Activated CD8-positive, alpha-beta T cell treated with anti-CD3 and anti-CD28 coated beads for 36 hours (primary cell): ENCODE measurements around the gene IL31RA. TPM values are rescaled to one million over a fixed set of nuclear protein-coding genes. Genes with fewer than 3 reads are reported as not detected.

ENCODE experiments used
- ATAC-seq: fragments of 200-7000 bp; cut with Tn5 transposase; one replicate; pipeline ENCODE4 v1.10.0; 2021; ENCODE audit warnings: mild to moderate bottlenecking, moderate library complexity
- CTCF ChIA-PET: fragments of 350-600 bp; sonication (Branson Sonifier 250); formaldehyde crosslinking; loops from one replicate; lab custom pipeline; 2021; ENCODE audit warnings: antibody characterized with exemption; lab: Charles Lee
- POLR2A ChIA-PET: fragments of 350-600 bp; sonication (Branson Sonifier 250); formaldehyde crosslinking; loops from one replicate; lab custom pipeline; 2021; ENCODE audit warnings: antibody characterized with exemption; lab: Charles Lee
- DNase-seq: peaks from one replicate; pipeline ENCODE4 v3.0.0-alpha.2; 2020
- H3K27ac Mint-ChIP-seq: one replicate; pipeline ENCODE4 v1.8.0; 2021; ENCODE audit warnings: mild to moderate bottlenecking, mixed read lengths
- H3K27me3 Mint-ChIP-seq: one replicate; pipeline ENCODE4 v1.8.0; 2021; ENCODE audit warnings: mixed read lengths
- H3K36me3 Mint-ChIP-seq: one replicate; pipeline ENCODE4 v1.8.0; 2021; ENCODE audit warnings: low read depth, mixed read lengths
- H3K4me1 Mint-ChIP-seq: one replicate; pipeline ENCODE4 v1.8.0; 2021; ENCODE audit warnings: low read depth, mixed read lengths
- H3K4me3 Mint-ChIP-seq: one replicate; pipeline ENCODE4 v1.8.0; 2021; ENCODE audit warnings: mild to moderate bottlenecking, moderate library complexity, mixed read lengths
- H3K9me3 Mint-ChIP-seq: one replicate; pipeline ENCODE4 v1.8.0; 2021; ENCODE audit warnings: mixed read lengths
- CTCF ChIP-seq: fragments of 200-600 bp; IDR thresholded peaks from one replicate; pipeline ENCODE4 v1.8.0; 2022; ENCODE audit warnings: antibody characterized with exemption, mild to moderate bottlenecking
- intact Hi-C: fragments of 100-400 bp; cut with micrococcal nuclease; formaldehyde crosslinking; loops from one replicate; pipeline ENCODE4 v1.10.0; 2022
- total RNA-seq, 2 experiments: library from RNA; stranded (reverse); gene quantifications; one replicate each; pipeline ENCODE4 v1.2.3, GENCODE V29; 2021

The IL31RA gene
- total RNA-seq, 2 experiments from 2014 or later = not detected

DNA sequence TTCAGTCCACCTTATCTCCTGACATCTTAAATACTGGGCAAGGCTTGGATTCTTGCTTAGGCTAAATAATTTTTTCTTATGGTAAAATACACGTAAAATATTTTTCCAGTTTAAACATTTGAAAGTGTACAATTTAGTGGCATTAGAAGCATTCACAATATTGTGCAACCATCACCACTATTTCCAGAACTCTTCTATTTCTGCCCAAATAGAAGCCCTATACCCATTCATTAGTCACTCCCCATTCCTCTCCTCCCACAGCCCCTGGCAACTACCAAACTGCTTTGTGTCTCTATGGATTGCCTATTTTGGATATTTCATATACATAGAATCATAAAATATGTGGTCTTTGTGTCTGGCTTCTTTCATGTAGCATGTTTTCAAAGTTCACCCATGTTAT lies 57.6 kb downstream of the IL31RA start:
- POLR2A ChIA-PET = interaction anchor here (0.6 to 1.8 kb wide), 3 partner anchors 11 to 952 kb away, joined by 3 to 4 read pairs (median 3); no protein-coding TSS in a partner anchor
- ATAC-seq (no peak), DNase-seq (no peak)
- intact Hi-C loops = loop anchor here (10.0 kb wide), 1 partner anchor 194 kb away; the partner anchor contains the start of gene SLC38A9
- Mint-ChIP-seq H3K36me3 (no peaks in the 10 kb centered on the region), H3K4me1 (peaks cover 9% of the 10 kb centered on the region), H3K27ac (no peak overlapping the region), H3K9me3 (no peaks in the 10 kb centered on the region), H3K27me3 (peaks cover 9% of the 10 kb centered on the region), H3K4me3 (no peak overlapping the region)
- TF ChIP-seq CTCF = no peak
- CTCF ChIA-PET = no interaction called here

DNA sequence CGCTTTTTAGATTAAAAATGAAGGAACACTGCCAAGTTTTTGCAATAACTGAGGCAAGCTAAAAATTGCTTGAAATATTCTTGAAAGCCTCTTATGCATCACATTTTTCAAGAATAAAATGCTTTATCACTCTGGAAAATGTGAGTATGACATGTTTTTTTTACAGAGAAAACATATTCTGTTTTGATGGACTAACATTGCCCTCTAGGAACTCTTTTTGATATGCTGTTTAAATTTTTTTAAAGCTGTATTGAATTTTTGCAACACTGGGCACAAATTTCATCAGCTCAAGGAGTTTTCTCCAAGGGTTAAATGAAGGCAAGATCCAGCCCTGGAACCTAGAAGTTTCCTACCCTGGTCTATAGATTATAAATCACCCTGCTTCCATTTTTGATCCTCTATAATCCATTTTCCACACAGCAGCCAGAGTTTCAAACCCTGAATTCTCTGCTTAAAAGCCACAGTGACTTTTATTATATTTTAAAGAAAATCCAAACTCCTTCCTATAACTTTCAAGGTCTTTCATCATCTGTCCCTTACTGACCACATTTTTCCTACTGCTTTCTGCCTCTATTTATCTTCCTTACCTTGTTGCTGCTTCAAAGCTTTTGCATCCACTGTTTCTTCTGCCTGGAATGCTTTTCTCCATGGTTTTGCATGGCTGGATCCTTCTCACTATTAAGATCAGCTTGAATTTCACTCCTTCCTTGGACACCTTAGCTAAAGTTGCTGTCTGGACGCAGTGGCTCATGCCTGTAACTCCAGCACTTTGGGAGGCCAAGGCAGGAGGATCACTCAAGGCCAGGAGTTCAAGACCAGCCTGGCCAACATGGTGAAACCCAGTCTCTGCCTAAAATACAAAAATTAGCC lies 60.9 kb downstream of the IL31RA start:
- Mint-ChIP-seq H3K4me3 (no peak overlapping the region), H3K4me1 (peaks cover 1% of the 10 kb centered on the region), H3K36me3 (no peaks in the 10 kb centered on the region), H3K27me3 (no peaks in the 10 kb centered on the region), H3K9me3 (no peaks in the 10 kb centered on the region), H3K27ac (peak overlapping the region; percentile 49)
- ChIA-PET CTCF (interaction anchor here (0.7 to 1.4 kb wide), 2 partner anchors 13 to 71 kb away, joined by 3 to 4 read pairs; no protein-coding TSS in a partner anchor), POLR2A (interaction anchor here (1.0 kb wide), 1 partner anchor 9 kb away, joined by 4 read pairs; no protein-coding TSS in a partner anchor)
- no peak for TF ChIP-seq CTCF
- ATAC-seq = no peak
- intact Hi-C loops = no loop called here
- DNase-seq = no peak

DNA sequence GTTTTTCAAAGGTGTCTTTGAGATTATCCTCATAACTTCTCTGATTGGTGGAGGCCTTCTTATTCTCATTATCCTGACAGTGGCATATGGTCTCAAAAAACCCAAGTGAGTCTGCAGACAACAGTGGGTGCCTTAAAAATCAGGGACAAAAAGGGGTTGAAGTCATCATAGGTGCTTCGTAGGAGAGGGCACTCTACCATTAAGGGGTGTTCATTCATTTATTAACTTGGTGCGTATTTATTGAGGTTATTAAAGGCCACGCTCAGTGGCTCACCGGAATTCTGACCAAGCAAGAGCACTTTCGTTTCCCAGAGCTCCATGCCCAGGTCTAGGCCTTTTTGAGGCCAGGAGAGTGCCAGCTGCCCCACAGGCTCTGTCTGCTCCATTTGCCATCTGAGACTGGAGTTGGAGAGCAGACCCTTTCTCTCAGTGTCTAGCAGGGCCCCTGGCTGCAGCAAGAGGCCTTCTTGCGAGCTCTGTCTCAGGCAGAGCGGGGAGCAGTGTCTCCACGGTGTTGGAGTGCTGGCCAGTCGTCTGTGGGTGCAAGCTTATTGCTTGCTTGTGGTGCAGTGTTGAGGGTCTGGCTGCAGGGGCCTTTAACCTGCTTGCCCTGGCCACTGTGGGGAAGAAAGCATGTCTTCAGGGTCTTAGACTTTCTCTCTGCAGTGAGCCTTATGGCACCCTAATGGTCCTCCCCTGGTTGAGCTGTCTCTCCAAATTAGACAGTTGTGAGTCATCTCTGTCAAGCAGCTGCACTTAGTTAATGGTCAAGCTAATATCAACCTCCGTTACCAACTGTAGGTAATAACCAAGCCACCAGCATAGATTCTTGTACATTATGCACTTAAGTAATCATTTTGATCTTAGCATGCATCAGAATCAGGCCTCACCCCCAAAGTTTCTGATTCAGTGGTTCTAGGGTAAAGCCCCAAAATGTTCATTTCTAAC lies 62.6 kb downstream of the IL31RA start:
- DNase-seq (no peak), ATAC-seq (no peak)
- no peak overlapping the region for H3K4me3 Mint-ChIP-seq
- no peak for TF ChIP-seq CTCF
- no peaks in the 10 kb centered on the region for H3K36me3 Mint-ChIP-seq
- CTCF ChIA-PET = interaction anchor here (1.0 to 1.2 kb wide), 3 partner anchors 11 to 75 kb away, joined by 3 read pairs; no protein-coding TSS in a partner anchor
- no peaks in the 10 kb centered on the region for H3K9me3 Mint-ChIP-seq
- no peaks in the 10 kb centered on the region for H3K27me3 Mint-ChIP-seq
- intact Hi-C loops = no loop called here
- POLR2A ChIA-PET = no interaction called here
- H3K4me1 Mint-ChIP-seq = peaks cover 5% of the 10 kb centered on the region
- H3K27ac Mint-ChIP-seq = no peak overlapping the region

DNA sequence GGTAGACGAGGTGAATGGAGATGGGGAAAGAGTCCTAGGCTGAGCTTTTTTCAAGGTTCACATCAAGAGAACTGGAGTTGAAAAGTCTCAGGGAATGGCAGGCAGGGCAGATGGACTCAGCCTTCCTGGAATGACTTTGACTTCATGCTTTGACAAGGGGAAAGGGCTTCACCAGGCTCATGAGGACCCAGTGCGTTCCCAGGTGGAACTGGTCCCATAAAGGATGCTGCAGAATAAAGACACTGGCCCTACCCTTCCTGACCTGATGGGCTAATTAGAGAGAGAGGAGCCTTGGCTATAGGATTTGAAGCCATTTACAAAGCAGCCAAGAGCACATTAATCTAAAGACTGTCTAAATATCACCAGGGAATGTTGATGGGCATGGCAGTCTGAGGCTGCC lies 63.8 kb downstream of the IL31RA start:
- H3K27ac Mint-ChIP-seq = no peak overlapping the region
- no peaks in the 10 kb centered on the region for H3K27me3 Mint-ChIP-seq
- H3K4me3 Mint-ChIP-seq = no peak overlapping the region
- ChIA-PET CTCF (no interaction called here), POLR2A (no interaction called here)
- TF ChIP-seq CTCF = no peak
- intact Hi-C loops = no loop called here
- ATAC-seq (no peak), DNase-seq (no peak)
- H3K4me1 Mint-ChIP-seq = peaks cover 9% of the 10 kb centered on the region
- H3K36me3 Mint-ChIP-seq = no peaks in the 10 kb centered on the region
- H3K9me3 Mint-ChIP-seq = no peaks in the 10 kb centered on the region
